Stimulated activated CD4-positive, alpha-beta T cell treated with anti-CD3 and anti-CD28 coated beads, Interleukin-4, amount 100 ng/mL, for 4 hours (primary cell): Measurements from ENCODE around the gene RRAGC.
A peak's percentile ranks its signal among the peaks of the same experiment; 100 is the strongest.
"Not testable (repeated sequence)": the region's sequence is repeated elsewhere in the genome, so short reads cannot be mapped to it uniquely, and the experiment has no call there.

Source experiments
- DNase-seq, 2 experiments: peaks; one replicate each; pipeline ENCODE4 v3.0.0-alpha.2; 2020

RRAGC gene

GRCh38 chr1:38858833-38859560, 575 bp downstream of the RRAGC start:
- peak; percentile 37 to 38 for DNase-seq

- DNase-seq, result no peak
These were observed 6.8 kb downstream of the RRAGC start for GRCh38 chr1:38852780-38853179.

- DNase-seq, result no peak
These were observed 11.5 kb downstream of the RRAGC start for GRCh38 chr1:38848071-38848470.

GRCh38 chr1:38846210-38846609, 13.4 kb downstream of the RRAGC start:
- no peak for DNase-seq

GRCh38 chr1:38845088-38845487, 14.5 kb downstream of the RRAGC start:
- not testable (repeated sequence) for DNase-seq

GRCh38 chr1:38840281-38840680, 19.3 kb downstream of the RRAGC start:
- no peak for DNase-seq

GRCh38 chr1:38839363-38839762, 20.2 kb downstream of the RRAGC start:
- DNase-seq, result no peak

GRCh38 chr1:38836316-38836715, 23.3 kb downstream of the RRAGC start:
- DNase-seq, result not testable (repeated sequence)

GRCh38 chr1:38834937-38835827, 24.4 kb downstream of the RRAGC start:
- peak in 1 of 2 experiments; percentile 11 for DNase-seq

- DNase-seq, result no peak
These were observed 25.3 kb downstream of the RRAGC start for GRCh38 chr1:38834221-38834782.

GRCh38 chr1:38833146-38833545, 26.4 kb downstream of the RRAGC start:
- no peak for DNase-seq

- DNase-seq, result no peak
These were observed 27.2 kb downstream of the RRAGC start for GRCh38 chr1:38832370-38832734.

- DNase-seq, result no peak
These were observed 27.7 kb downstream of the RRAGC start for GRCh38 chr1:38831731-38832369.

GRCh38 chr1:38829368-38829767, 30.2 kb downstream of the RRAGC start:
- no peak for DNase-seq

- DNase-seq, result no peak
These were observed 32.3 kb downstream of the RRAGC start for GRCh38 chr1:38827318-38827717.

- DNase-seq, result no peak
These were observed 32.7 kb downstream of the RRAGC start for GRCh38 chr1:38826886-38827285.

GRCh38 chr1:38826262-38826661, 33.3 kb downstream of the RRAGC start:
- DNase-seq, result no peak

- DNase-seq, result no peak
These were observed 38.7 kb downstream of the RRAGC start for GRCh38 chr1:38820860-38821259.

GRCh38 chr1:38819516-38819915, 40.1 kb downstream of the RRAGC start:
- no peak for DNase-seq

GRCh38 chr1:38819040-38819439, 40.5 kb downstream of the RRAGC start:
- DNase-seq, result no peak

- DNase-seq, result peak; percentile 14 to 63
These were observed 41.2 kb downstream of the RRAGC start for GRCh38 chr1:38818175-38818976.
